Prostate gland (tissue), 2 donors: ENCODE measurements around the gene TNFSF4.

Experiments
- CTCF ChIP-seq, 4 experiments: fragments of 200-600 bp in 2 of 4; fragments of 450-650 bp in 2 of 4; sonication (generic) in 2 of 4; IDR thresholded peaks; 1 replicate in 3 of 4; 2 replicates in 1 of 4; pipeline ENCODE4 v1.5.1; 2016 to 2019; ENCODE audit warnings: antibody characterized with exemption in 4 of 4, mild to moderate bottlenecking in 2 of 4, moderate library complexity in 2 of 4
- POLR2A ChIP-seq: fragments of 450-650 bp; IDR thresholded peaks from one replicate; pipeline ENCODE4 v1.6.1; 2016; ENCODE audit warnings: antibody characterized with exemption, mild to moderate bottlenecking

DNA sequence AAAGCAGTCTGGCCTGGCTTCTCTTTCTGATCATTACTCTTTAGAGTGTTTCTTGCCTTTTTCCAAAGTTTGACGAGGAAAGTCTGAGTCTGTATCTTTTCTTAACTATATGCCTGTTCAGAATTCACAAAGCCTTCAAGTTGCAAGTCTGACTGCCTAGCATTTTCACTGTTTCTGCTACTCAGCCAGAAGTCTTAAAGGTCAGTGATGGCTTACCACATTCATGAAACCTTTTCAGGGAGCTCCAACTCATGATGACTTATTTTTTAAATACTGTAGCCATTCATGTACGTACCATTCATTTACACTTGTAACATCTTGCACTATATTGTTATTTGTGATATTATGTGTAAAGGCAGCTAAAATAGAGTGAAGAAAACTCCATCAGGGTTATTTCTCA lies 58.2 kb downstream of the TNFSF4 start:
- no peak for TF ChIP-seq POLR2A
- TF ChIP-seq CTCF (IDR thresholded peaks at IDR 0.05): no peak
